ENCODE data around the gene SPNS1. TPM values are rescaled to one million over a fixed set of nuclear protein-coding genes. Genes with fewer than 3 reads are reported as not detected.

SPNS1 gene
- total and polyA plus RNA-seq, 2 experiments from 2014 or later: 42.8 to 140 TPM

- no peak overlapping the region for H3K4me3 ChIP-seq
- H3K4me2 ChIP-seq: no peak overlapping the region
- H3K27ac ChIP-seq: no peak overlapping the region
- no peaks in the 10 kb centered on the region for H3K36me3 ChIP-seq (replicated peaks; ENCODE audit: insufficient read depth, low read depth)
- no peaks in the 10 kb centered on the region for H3K79me2 ChIP-seq
- H3K4me1 ChIP-seq (ENCODE audit: insufficient read depth): no peaks in the 10 kb centered on the region
- no peak for DNase-seq (ENCODE audit: low spot score)
- no peak for TF ChIP-seq EZH2phosphoT487 (IDR thresholded peaks at IDR 0.05; ENCODE audit: low read depth, severe bottlenecking, unreplicated experiment)
- no peak for TF ChIP-seq CTCF (IDR thresholded peaks at IDR 0.05; ENCODE audit: poor library complexity)
- no peak for TF ChIP-seq EZH2 (IDR thresholded peaks at IDR 0.05; ENCODE audit: borderline replicate concordance)
- no peaks in the 10 kb centered on the region for H3K9me3 ChIP-seq (ENCODE audit: low read depth)
- no peaks in the 10 kb centered on the region for H4K20me1 ChIP-seq (ENCODE audit: insufficient read depth, poor library complexity, severe bottlenecking)
- WGBS (ENCODE audit: low lambda C conversion rate, missing lambda C conversion rate): 93% methylated on average over 16 of the region's 19 CpGs
- H3K9me2 ChIP-seq (replicated peaks; ENCODE audit: insufficient read depth): no peaks in the 10 kb centered on the region
- no peaks in the 10 kb centered on the region for H3K27me3 ChIP-seq
- no peak overlapping the region for H2AFZ ChIP-seq
Measured at GRCh38 chr16:28985211-28986041, 10.8 kb downstream of the SPNS1 start.

GRCh38 chr16:28986046-28986445 is 11.5 kb downstream of the SPNS1 start:
- H3K27ac ChIP-seq: no peak overlapping the region
- no peak overlapping the region for H3K4me2 ChIP-seq
- no peak for DNase-seq (ENCODE audit: low spot score)
- H3K36me3 ChIP-seq (replicated peaks; ENCODE audit: insufficient read depth, low read depth): no peaks in the 10 kb centered on the region
- no peaks in the 10 kb centered on the region for H3K27me3 ChIP-seq
- no peak overlapping the region for H3K4me3 ChIP-seq
- TF ChIP-seq EZH2 (IDR thresholded peaks at IDR 0.05; ENCODE audit: borderline replicate concordance) (no peak), EZH2phosphoT487 (IDR thresholded peaks at IDR 0.05; ENCODE audit: low read depth, severe bottlenecking, unreplicated experiment) (no peak), CTCF (IDR thresholded peaks at IDR 0.05; ENCODE audit: poor library complexity) (no peak)
- no peaks in the 10 kb centered on the region for H3K4me1 ChIP-seq (ENCODE audit: insufficient read depth)
- no peaks in the 10 kb centered on the region for H3K79me2 ChIP-seq
- no peaks in the 10 kb centered on the region for H3K9me3 ChIP-seq (ENCODE audit: low read depth)
- H4K20me1 ChIP-seq (ENCODE audit: insufficient read depth, poor library complexity, severe bottlenecking): no peaks in the 10 kb centered on the region
- WGBS (ENCODE audit: low lambda C conversion rate, missing lambda C conversion rate): 94% methylated on average over 7 of the region's 9 CpGs
- H2AFZ ChIP-seq: no peak overlapping the region
- no peaks in the 10 kb centered on the region for H3K9me2 ChIP-seq (replicated peaks; ENCODE audit: insufficient read depth)

- H3K27ac ChIP-seq: no peak overlapping the region
- no peak overlapping the region for H2AFZ ChIP-seq
Measured at GRCh38 chr16:28986492-28986891, 11.9 kb downstream of the SPNS1 start.

More at GRCh38 chr16:28986492-28986891, 11.9 kb downstream of the SPNS1 start:
- no peak for DNase-seq (ENCODE audit: low spot score)
- Histone ChIP-seq H3K4me2 (no peak overlapping the region), H3K79me2 (no peaks in the 10 kb centered on the region), H4K20me1 (ENCODE audit: insufficient read depth, poor library complexity, severe bottlenecking) (no peaks in the 10 kb centered on the region), H3K36me3 (replicated peaks; ENCODE audit: insufficient read depth, low read depth) (no peaks in the 10 kb centered on the region), H3K27me3 (no peaks in the 10 kb centered on the region), H3K9me3 (ENCODE audit: low read depth) (no peaks in the 10 kb centered on the region), H3K4me3 (no peak overlapping the region), H3K9me2 (replicated peaks; ENCODE audit: insufficient read depth) (no peaks in the 10 kb centered on the region), H3K4me1 (ENCODE audit: insufficient read depth) (no peaks in the 10 kb centered on the region)
- TF ChIP-seq CTCF (IDR thresholded peaks at IDR 0.05; ENCODE audit: poor library complexity) (no peak), EZH2 (IDR thresholded peaks at IDR 0.05; ENCODE audit: borderline replicate concordance) (no peak), EZH2phosphoT487 (IDR thresholded peaks at IDR 0.05; ENCODE audit: low read depth, severe bottlenecking, unreplicated experiment) (no peak)
- 95% methylated on average over 13 of the region's 13 CpGs for WGBS (ENCODE audit: low lambda C conversion rate, missing lambda C conversion rate)

All from hepatocyte (in vitro differentiated cells).